Measurements from ENCODE around the gene PPM1L. TPM values are rescaled to one million over a fixed set of nuclear protein-coding genes. Genes with fewer than 3 reads are reported as not detected.
"Not testable (repeated sequence)": the region's sequence is repeated elsewhere in the genome, so short reads cannot be mapped to it uniquely, and the experiment has no call there.

The PPM1L gene
- polyA plus RNA-seq (2013, experiment 1 of 2; ENCODE audit: insufficient read length) = 1.4 TPM
- polyA plus RNA-seq (2013, experiment 2 of 2; ENCODE audit: insufficient read length) = 1.3 TPM

- peak; percentile 64 for DNase-seq
Measured at GRCh38 chr3:160755776-160756304, at the start of gene PPM1L. PPM1L (plus strand) TSS chr3:160756231.

- peak; percentile 65 for DNase-seq
Measured at GRCh38 chr3:160707187-160707794, 48.7 kb upstream of the PPM1L start.

GRCh38 chr3:160709477-160710182, 46.4 kb upstream of the PPM1L start:
- DNase-seq = no peak

GRCh38 chr3:160713144-160713543, 42.9 kb upstream of the PPM1L start:
- DNase-seq = not testable (repeated sequence)

GRCh38 chr3:160719710-160720109, 36.3 kb upstream of the PPM1L start:
- DNase-seq = no peak

GRCh38 chr3:160720123-160720746, 35.8 kb upstream of the PPM1L start:
- no peak for DNase-seq

GRCh38 chr3:160722331-160722730, 33.7 kb upstream of the PPM1L start:
- DNase-seq = no peak

GRCh38 chr3:160725338-160725737, 30.7 kb upstream of the PPM1L start:
- DNase-seq = no peak

- DNase-seq = no peak
Measured at GRCh38 chr3:160735826-160736225, 20.2 kb upstream of the PPM1L start.

GRCh38 chr3:160738048-160738447, 18.0 kb upstream of the PPM1L start:
- DNase-seq = no peak

GRCh38 chr3:160739079-160739478, 17.0 kb upstream of the PPM1L start:
- DNase-seq = peak; percentile 91

GRCh38 chr3:160746976-160747375, 9.1 kb upstream of the PPM1L start:
- no peak for DNase-seq

GRCh38 chr3:160747422-160747821, 8.6 kb upstream of the PPM1L start:
- DNase-seq = no peak

- DNase-seq = no peak
Measured at GRCh38 chr3:160748231-160748630, 7.8 kb upstream of the PPM1L start.

- no peak for DNase-seq
Measured at GRCh38 chr3:160748787-160749186, 7.2 kb upstream of the PPM1L start.

- no peak for DNase-seq
Measured at GRCh38 chr3:160753953-160754352, 2.1 kb upstream of the PPM1L start.

GRCh38 chr3:160754371-160754854, 1.6 kb upstream of the PPM1L start:
- DNase-seq = peak; percentile 60

- peak; percentile 93 for DNase-seq
Measured at GRCh38 chr3:160754855-160755747, 930 bp upstream of the PPM1L start.

- DNase-seq = no peak
Measured at GRCh38 chr3:160757233-160758106, 1.4 kb downstream of the PPM1L start.

GRCh38 chr3:160758929-160759577, 3.0 kb downstream of the PPM1L start:
- no peak for DNase-seq

GRCh38 chr3:160763073-160763472, 7.0 kb downstream of the PPM1L start:
- no peak for DNase-seq
